Lower lobe of right lung (tissue), 2 donors: ENCODE results near the gene UBA6. TPM values are rescaled to one million over a fixed set of nuclear protein-coding genes. Genes with fewer than 3 reads are reported as not detected.
"Not testable (repeated sequence)": the region's sequence is repeated elsewhere in the genome, so short reads cannot be mapped to it uniquely, and the experiment has no call there.

Experiments used
- ATAC-seq, 2 donors: fragments of 200-7000 bp; cut with Tn5 transposase; one replicate each; pipeline ENCODE4 v1.9.1; 2020 to 2022; ENCODE audit warnings: mild to moderate bottlenecking in 2 of 2, moderate library complexity in 2 of 2
- DNase-seq: peaks from one replicate; pipeline ENCODE4 v3.0.0-alpha.2; 2020
- H3K27ac ChIP-seq: fragments of 200-600 bp; one replicate; pipeline ENCODE4 v1.8.0; 2022
- H3K27me3 ChIP-seq: fragments of 200-600 bp; one replicate; pipeline ENCODE4 v1.8.0; 2022; ENCODE audit warnings: low read depth
- H3K36me3 ChIP-seq: fragments of 200-600 bp; one replicate; pipeline ENCODE4 v1.8.0; 2022; ENCODE audit warnings: mild to moderate bottlenecking
- H3K4me1 ChIP-seq: fragments of 200-600 bp; one replicate; pipeline ENCODE4 v1.8.0; 2022
- H3K4me3 ChIP-seq: fragments of 200-600 bp; one replicate; pipeline ENCODE4 v1.8.0; 2022; ENCODE audit warnings: mild to moderate bottlenecking
- H3K9me3 ChIP-seq: fragments of 200-600 bp; one replicate; pipeline ENCODE4 v1.8.0; 2022
- intact Hi-C: fragments of 100-400 bp; cut with DNase I; formaldehyde crosslinking; loops from one replicate; pipeline ENCODE4 v1.11.0; 2022
- total RNA-seq: library from RNA; stranded (reverse); fragmentation: NEBNext Ultra II Directional; extraction: Animal tissue kit (Norgen Biotek cat#: 25700); gene quantifications from one replicate; pipeline ENCODE4 v1.2.1, GENCODE V29; 2021
- TF ChIP-seq, protein P1 (sequence below): fragments of 200-600 bp; IDR thresholded peaks from one replicate; pipeline ENCODE4 v1.8.0; 2022; ENCODE audit warnings: antibody characterized with exemption, mild to moderate bottlenecking
- donor health status: DM: no; HTN: yes; CAD: no; lungs with severe emphysema.

Gene UBA6
- total RNA-seq, 1 donor from 2014 or later, result 54.4 TPM

- no peak overlapping the region for H3K27ac ChIP-seq
- H3K9me3 ChIP-seq, result no peaks in the 10 kb centered on the region
- DNase-seq, result no peak
- TF ChIP-seq, protein P1, sequence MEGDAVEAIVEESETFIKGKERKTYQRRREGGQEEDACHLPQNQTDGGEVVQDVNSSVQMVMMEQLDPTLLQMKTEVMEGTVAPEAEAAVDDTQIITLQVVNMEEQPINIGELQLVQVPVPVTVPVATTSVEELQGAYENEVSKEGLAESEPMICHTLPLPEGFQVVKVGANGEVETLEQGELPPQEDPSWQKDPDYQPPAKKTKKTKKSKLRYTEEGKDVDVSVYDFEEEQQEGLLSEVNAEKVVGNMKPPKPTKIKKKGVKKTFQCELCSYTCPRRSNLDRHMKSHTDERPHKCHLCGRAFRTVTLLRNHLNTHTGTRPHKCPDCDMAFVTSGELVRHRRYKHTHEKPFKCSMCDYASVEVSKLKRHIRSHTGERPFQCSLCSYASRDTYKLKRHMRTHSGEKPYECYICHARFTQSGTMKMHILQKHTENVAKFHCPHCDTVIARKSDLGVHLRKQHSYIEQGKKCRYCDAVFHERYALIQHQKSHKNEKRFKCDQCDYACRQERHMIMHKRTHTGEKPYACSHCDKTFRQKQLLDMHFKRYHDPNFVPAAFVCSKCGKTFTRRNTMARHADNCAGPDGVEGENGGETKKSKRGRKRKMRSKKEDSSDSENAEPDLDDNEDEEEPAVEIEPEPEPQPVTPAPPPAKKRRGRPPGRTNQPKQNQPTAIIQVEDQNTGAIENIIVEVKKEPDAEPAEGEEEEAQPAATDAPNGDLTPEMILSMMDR, result no peak
- no peak for ATAC-seq
- no peaks in the 10 kb centered on the region for H3K27me3 ChIP-seq
- H3K36me3 ChIP-seq, result no peaks in the 10 kb centered on the region
- H3K4me1 ChIP-seq, result no peaks in the 10 kb centered on the region
- no peak overlapping the region for H3K4me3 ChIP-seq
- intact Hi-C loops, result no loop called here
Measured at GRCh38 chr4:67743194-67743593, 42.2 kb upstream of the UBA6 start.

DNA sequence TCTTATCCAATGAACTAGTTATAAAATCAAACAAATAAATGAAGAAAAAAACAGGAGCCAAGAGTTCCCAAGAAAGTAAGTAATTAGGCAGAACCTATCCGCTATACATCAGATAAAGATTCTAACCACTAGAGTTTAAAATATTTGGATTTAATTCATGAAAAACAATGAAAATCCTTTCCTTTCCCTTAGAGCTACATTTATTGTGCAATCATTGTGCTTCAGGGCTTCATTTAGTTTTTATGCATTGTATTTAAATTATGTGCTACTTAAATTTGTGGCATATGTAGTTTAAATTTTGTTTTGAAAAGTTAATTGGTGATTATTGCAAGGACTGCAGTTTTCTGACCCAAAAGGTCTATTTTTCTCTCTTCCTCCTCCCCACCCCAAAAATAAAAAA is 35.3 kb upstream of the UBA6 start:
- Histone ChIP-seq H3K9me3 (no peaks in the 10 kb centered on the region), H3K27me3 (no peaks in the 10 kb centered on the region), H3K27ac (no peak overlapping the region), H3K36me3 (no peaks in the 10 kb centered on the region), H3K4me3 (no peak overlapping the region), H3K4me1 (no peaks in the 10 kb centered on the region)
- DNase-seq, result no peak
- TF ChIP-seq, protein P1, result no peak
- intact Hi-C loops, result no loop called here
- ATAC-seq, result no peak

- H3K4me3 ChIP-seq, result no peak overlapping the region
- H3K36me3 ChIP-seq, result no peaks in the 10 kb centered on the region
- H3K4me1 ChIP-seq, result no peaks in the 10 kb centered on the region
- no peak for ATAC-seq
- TF ChIP-seq, protein P1, result no peak
- no peaks in the 10 kb centered on the region for H3K27me3 ChIP-seq
- intact Hi-C loops, result no loop called here
- DNase-seq, result no peak
- no peak overlapping the region for H3K27ac ChIP-seq
- no peaks in the 10 kb centered on the region for H3K9me3 ChIP-seq
Measured at GRCh38 chr4:67735325-67735724, 34.4 kb upstream of the UBA6 start.

GRCh38 chr4:67730511-67730910 is 29.6 kb upstream of the UBA6 start:
- ATAC-seq, H3K4me1 ChIP-seq, H3K9me3 ChIP-seq, H3K4me3 ChIP-seq, H3K27ac ChIP-seq, H3K27me3 ChIP-seq, intact Hi-C loops, DNase-seq, H3K36me3 ChIP-seq: not testable (repeated sequence)

GRCh38 chr4:67727124-67727850 is 26.3 kb upstream of the UBA6 start:
- TF ChIP-seq, protein P1, result no peak
- no peaks in the 10 kb centered on the region for H3K36me3 ChIP-seq
- intact Hi-C loops, result no loop called here
- H3K27ac ChIP-seq, result no peak overlapping the region
- no peaks in the 10 kb centered on the region for H3K9me3 ChIP-seq
- no peaks in the 10 kb centered on the region for H3K27me3 ChIP-seq
- H3K4me1 ChIP-seq, result no peaks in the 10 kb centered on the region
- ATAC-seq (no peak), DNase-seq (no peak)
- H3K4me3 ChIP-seq, result no peak overlapping the region

DNA sequence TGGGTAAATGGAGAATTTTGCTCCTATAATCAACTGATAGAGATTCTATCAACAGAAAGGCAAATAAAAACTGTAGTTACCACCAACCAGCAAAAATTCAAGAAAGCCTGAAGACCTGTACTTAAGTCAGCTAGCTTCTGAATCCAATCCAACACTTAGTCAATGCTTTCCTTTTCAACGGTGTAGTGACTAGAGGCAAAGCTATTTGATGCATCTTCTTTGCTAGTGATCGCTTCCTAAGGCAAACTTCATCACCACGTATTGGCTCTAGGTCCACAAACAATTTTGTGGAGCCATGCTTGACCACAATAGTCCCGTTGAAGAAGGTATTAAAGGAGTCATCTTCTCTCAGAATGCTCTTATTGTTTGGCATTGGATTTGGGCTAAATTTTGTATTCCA is 25.0 kb upstream of the UBA6 start:
- TF ChIP-seq, protein P1, result no peak
- peaks cover under 1% of the 10 kb centered on the region for H3K36me3 ChIP-seq
- no peaks in the 10 kb centered on the region for H3K9me3 ChIP-seq
- intact Hi-C loops, result no loop called here
- H3K4me3 ChIP-seq, result no peak overlapping the region
- no peak overlapping the region for H3K27ac ChIP-seq
- no peaks in the 10 kb centered on the region for H3K4me1 ChIP-seq
- H3K27me3 ChIP-seq, result no peaks in the 10 kb centered on the region
- ATAC-seq, result no peak
- no peak for DNase-seq
